GM19463 (cell line): ENCODE measurements around the gene BAHCC1.
"Not testable (repeated sequence)": the region's sequence is repeated elsewhere in the genome, so short reads cannot be mapped to it uniquely, and the experiment has no call there.

Experiments used
- ATAC-seq: cut with Tn5 transposase; IDR thresholded peaks from one replicate; pipeline ENCODE4 v1.9.1; 2021; ENCODE audit warnings: mild to moderate bottlenecking, moderate library complexity; ENCODE audit not compliant: unreplicated experiment

Gene BAHCC1

DNA sequence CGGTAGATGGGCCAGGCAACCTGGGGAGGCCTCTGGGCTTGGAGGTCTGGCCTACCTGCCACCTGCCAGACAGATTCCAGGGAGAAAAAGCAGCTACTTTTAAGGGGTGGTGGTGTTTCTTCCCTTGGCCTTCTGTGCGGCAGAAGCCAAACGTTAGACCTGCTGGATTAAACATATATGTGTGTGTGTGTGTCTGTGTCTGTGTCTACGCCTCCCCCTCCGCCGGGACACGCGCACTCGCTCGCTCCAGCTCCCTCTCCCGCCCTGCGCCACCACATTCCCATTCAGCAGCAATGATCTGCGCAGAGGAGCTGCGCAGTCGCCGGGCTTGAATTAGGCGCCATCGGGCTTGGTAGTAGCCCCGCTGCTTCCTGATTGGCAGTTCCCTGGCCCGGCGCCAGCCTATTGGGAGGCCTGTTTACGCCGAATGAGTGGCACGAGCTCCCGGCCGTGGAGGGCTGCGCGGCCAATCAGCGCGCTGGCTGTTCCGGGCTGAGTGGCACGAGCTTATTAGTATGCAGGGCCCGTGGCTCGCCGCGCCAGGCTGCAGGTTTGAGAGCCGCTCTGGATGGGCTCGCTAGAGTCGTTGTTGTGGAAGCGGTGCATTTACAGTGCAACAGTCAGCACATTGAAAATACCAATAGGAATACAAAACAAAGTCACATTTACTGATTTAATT, at the start of gene BAHCC1:
Gene BAHCC1 (plus strand): TSS at position 537 of the 679 bp plus-strand sequence. CDS start 4,283 bp downstream, outside the sequence.
- no peak for ATAC-seq

DNA sequence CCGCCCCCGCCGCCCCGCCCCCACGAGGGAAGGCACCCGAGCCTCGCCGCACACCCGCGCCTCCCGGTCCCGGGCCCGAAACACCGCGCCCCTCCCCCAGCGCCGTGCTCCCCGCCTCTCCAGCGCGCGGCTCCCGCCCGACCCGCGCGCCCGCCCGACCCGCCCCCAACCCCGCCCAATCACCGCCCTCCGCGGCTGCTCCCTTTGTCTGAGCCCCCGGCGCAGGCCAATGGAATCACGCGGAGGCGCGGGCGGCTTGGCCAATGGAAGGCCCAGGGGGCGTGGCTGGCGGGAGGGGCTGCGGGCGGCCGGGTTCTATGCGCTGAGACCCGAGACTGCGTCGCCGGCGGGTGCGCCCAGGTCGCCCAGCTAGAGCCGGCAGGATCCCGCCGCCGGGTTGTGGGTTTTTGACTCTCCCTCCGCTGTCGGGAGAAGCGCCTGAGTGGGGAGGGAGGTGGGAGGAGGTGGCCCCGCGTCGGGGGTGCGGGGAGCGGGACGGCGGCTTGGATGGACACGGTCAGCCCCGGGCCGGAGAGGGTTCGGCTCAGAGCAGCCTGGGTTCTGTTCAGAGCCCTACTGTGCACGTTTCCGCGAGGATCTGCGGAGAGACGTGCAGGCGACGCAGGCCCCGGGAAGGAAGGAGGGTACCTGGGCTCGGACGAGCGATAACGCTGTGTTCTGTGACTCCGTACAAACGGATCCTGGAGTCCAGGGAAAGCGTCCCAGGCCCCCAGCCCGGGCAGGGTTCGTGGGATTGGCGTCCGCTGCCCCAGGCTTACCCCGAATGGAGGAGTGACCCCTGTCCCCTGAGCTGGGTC, 49.0 kb upstream of the BAHCC1 start:
- ATAC-seq: peak; percentile 85

DNA sequence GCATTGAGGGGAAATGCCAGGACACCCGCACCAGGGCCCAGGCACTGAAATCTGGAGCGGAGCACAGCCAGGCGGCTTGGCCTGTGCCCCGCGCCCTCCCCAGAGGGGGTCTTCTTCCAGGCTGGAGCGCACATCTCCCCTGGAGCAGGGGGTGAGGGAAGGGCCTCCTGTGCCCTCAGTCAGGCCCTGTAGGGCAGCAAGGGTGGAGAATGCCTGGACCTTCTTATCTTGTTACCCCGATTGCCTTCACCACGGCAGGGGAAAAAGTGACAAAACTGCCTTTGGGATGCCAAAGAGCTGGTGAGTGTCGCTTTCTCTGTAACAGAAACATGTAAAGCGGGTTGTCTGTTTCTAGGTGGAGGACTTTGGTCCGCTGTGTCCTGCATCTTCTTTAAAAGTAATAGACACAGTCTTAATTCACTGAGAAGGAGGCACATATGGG, 48.3 kb upstream of the BAHCC1 start:
- ATAC-seq: no peak

DNA sequence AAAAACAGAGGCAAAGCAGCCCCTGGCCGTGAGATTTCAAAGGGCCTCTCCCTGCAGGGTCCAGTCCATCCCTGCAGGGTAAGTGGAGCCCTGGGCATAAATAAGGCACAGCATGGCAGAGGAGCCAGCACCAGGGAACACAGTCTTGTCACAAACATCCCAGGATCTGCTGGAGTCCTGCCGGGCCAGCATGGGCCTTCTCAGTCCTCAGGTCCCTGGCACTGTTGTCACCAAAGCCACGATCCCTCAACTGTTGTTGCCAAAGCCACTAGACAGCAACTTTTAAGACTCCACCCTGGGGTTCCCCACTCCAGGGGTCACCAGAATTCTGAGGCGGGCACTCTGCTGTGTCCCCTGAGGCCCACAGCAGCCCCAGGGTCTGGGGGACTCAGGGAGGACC, 47.8 kb upstream of the BAHCC1 start:
- ATAC-seq: no peak

DNA sequence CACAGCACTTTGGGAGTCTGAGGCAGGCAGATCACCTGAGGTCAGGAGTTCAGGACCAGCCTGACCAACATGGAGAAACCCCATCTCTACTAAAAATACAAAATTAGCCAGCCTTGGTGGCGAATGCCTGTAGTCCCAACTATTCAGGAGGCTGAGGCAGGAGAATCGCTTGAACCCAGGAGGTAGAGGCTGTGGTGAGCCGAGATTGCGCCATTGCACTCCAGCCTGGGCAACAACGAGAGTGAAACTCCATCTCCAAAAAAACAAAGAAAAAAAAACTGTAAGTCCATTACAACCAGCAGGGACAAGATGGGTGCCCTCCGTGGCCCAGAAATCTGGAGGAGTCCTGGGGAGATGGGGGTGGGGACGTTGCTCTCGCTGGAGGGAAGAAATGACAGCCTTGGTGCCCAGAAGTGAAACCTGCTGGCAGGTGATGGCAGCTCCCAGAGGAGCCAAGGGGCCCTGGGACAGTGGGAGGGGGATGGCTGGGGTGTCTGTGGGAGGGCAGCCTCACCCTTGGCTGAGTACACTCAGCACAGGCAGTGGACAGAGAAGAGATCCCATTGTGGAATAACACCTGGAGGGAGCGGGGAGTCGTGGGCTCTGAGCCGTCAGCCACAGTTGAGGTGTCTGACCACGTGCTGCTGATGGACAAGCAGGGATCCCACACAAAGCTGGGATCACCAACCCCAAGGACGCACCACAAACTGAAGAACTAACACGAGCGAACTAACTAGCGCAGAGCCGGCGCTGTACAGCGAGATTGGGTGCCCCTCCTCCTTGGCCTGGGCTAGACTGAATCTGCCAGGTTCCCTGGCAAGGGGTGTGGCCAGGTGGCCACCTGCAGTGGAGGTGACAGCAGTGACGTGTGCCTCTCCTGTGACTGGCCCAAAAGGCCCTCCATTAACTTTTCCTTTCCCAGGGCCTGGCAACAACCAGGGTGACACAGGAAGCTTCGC, 46.9 kb upstream of the BAHCC1 start:
- ATAC-seq: no peak

DNA sequence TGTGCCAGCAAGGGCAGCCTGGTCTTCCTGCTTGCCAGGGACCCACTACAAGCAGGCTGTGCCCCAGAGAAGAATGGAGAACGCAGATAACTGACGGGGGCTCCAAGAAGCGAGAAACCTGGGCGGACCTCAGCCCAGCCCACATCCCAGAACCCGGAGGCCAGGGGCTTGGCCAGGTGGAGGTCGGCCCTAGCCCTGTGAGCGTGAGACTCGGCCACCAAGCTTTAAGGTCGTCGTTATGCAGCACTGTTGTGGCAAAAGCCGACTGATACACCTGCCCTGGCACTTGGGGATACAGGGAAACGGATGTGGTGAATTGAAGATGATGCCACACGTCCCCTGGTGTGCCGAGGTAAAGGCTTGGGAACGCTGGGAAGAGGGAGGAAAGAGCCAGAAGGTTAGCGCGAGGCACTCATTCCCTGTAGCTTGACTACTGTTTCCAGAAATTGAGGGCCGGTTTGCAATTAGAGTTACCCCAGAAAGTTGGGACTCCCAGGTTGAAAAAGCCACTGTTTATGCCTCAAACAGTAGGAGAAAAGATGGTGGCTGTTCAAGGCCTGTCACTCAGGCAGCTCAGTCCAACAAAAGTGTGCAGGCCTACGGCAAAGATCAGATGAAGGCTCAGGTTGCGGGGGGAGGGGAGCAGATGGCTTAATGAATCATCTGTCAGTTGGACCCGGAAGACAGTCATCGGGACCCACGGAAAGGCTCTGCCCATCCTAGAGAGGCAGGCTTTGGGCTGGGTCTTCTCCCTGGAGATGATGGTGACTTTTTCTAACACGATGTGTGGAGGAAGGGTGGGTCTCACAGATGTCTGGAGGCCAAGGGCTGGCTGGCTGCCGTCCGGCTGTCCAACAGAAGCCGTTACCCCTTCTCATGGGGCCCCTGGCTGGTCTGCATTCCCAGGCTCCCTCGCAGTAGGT, 45.6 kb upstream of the BAHCC1 start:
- no peak for ATAC-seq

DNA sequence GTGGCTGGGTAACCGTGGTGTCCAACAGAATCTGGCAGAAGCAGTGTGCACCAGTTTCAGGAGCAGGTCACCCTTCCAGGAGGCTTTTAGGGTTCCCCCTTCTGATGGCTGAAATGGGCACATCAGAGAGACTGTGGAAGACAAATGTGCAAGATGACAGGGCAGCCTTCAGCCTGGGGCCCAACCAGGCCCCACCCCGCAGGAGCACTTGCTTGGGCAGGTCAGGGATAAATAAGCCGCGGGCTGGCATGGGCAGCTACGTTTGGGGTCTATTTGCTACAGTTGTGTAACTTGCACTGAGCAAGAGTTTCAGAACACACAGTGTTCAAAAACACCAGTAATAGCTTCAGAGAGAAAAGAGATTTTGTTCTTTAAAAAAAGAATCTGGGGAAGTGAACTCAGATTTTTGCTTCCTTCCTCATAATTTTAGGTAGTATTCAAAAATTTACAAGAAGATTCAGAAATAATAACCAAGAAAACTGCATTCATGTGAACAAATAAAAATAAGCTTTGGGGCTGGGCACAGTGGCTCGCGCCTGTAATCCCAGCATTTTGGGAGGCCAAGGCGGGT, 44.9 kb upstream of the BAHCC1 start:
- ATAC-seq: no peak

DNA sequence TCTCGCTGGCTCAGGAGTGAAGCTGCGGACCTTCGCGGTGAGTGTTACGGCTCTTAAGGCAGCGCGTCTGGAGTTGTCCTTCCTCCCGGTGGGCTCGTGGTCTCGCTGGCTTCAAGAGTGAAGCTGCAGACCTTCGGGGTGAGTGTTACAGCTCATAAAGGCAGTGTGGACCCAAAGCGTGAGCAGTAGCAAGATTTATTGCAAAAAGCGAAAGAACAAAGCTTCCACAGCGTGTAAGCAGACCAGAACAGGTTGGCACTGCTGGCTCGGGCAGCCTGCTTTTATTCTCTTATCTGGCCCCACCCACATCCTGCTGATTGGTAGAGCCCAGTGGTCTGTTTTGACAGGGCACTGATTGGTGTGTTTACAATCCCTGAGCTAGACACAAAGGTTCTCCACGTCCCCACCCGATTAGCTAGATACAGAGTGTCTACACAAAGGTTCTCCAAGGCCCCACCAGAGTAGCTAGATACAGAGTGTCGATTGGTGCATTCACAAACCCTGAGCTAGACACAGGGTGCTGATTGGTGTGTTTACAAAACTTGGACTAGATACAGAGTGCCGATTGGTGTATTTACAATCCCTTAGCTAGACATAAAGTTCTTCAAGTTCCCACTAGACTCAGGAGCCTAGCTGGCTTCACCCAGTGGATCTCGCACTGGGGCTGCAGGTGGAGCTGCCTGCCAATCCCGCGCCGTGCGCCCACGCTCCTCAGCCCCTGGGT, 43.8 kb upstream of the BAHCC1 start:
- not testable (repeated sequence) for ATAC-seq

DNA sequence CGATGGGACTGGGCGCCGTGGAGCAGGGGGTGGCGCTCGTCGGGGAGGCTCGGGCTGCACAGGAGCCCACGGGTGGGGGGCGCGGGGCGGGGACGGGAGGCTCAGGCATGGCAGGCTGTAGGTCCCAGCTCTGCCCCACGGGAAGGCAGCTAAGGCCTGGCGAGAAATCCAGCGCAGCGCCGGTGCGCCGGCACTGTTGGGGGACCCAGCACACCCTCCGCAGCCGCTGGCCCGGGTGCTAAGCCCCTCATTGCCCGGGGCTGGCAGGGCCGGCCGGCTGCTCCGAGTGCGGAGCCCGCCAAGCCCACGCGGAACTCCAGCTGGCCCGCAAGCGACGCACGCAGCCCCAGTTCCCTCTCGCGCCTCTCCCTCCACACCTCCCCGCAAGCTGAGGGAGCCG, 43.2 kb upstream of the BAHCC1 start:
- not testable (repeated sequence) for ATAC-seq

DNA sequence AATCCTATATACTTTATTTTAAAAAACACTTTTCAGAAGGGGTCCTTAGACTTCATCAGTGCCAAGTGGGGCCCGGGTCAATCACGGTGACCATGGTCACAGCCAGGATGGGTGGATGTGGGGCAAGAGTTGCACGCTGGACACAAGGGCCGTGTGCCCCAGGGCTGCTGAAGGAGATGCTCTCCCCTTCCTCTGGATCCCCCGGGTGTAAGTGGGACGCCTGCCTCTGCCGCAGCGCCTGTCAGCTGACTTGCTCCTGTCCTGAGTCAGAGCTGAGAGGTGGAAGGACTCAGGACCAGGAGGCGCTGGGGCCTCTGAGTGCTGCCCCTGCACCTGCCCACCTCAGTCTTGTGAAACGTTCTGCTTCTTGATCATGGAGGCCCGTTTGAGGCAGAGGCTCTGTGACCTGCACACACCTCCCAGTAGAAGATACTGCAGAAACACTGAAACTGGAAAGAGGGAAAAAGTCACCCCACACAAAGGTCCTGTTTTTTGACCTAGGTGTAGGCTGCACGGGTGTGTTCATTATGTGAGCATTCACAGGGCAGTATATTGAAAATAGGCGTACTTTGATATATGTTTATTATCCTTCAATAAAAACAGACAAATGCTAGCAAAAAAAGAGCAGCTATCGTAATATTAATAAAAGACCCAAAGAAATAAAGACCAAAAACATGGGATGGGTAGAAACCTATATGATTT, 40.9 kb upstream of the BAHCC1 start:
- ATAC-seq: no peak

DNA sequence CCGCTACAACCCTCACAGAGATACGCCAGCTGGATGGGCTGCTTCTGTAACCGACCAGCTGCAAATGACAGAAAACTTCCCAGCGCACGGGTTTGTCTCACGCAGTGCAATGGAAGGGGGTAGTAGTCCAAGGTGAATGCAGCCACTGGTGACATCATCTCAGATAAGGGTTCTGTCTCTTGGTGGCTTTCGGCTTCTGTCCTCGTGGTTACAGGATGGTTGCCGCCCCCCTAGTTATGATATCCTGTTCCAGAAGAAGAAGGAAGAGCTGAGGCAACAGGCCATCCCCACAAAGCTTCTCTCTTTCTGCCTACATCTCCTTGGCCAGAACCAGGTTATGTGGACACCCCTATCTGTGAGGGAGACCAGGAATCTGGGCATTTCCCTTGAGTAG, 40.3 kb upstream of the BAHCC1 start:
- no peak for ATAC-seq

DNA sequence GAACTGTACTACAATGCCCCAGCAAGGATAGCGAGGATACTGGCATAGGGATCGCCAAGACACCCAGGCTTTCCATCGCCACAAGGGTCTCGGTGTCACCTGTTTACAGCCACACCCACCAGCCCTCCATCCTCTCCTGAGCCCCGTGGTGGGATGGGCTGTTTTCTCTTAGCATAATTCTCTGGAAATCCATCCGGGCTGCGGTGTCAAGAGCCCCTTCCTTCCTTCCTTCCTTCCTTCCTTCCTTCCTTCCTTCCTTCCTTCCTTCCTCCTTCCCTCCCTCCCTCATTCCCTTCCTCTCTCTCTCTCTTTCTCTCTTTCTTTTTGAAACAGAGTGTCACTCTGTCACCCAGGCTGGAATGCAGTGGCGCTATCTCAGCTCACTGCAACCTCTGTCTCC, 36.0 kb upstream of the BAHCC1 start:
- ATAC-seq: no peak

DNA sequence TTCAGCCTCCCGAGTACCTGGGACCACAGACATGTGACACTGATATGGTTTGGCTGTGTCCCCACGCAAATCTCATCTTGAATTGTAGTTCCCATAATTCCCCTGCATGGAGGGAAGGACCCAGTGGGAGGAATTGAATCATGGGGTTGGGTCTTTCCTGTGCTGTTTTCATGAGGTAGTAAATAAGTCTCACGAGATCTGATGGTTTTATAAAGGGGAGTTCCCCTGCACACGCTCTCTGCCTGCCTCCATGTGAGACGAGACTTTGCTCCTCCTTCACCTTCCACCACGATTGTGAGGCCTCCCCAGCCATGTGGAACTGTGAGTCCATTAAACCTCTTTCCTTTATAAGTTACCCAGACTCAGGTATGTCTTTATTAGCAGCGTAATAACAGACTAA, 33.3 kb upstream of the BAHCC1 start:
- not testable (repeated sequence) for ATAC-seq

DNA sequence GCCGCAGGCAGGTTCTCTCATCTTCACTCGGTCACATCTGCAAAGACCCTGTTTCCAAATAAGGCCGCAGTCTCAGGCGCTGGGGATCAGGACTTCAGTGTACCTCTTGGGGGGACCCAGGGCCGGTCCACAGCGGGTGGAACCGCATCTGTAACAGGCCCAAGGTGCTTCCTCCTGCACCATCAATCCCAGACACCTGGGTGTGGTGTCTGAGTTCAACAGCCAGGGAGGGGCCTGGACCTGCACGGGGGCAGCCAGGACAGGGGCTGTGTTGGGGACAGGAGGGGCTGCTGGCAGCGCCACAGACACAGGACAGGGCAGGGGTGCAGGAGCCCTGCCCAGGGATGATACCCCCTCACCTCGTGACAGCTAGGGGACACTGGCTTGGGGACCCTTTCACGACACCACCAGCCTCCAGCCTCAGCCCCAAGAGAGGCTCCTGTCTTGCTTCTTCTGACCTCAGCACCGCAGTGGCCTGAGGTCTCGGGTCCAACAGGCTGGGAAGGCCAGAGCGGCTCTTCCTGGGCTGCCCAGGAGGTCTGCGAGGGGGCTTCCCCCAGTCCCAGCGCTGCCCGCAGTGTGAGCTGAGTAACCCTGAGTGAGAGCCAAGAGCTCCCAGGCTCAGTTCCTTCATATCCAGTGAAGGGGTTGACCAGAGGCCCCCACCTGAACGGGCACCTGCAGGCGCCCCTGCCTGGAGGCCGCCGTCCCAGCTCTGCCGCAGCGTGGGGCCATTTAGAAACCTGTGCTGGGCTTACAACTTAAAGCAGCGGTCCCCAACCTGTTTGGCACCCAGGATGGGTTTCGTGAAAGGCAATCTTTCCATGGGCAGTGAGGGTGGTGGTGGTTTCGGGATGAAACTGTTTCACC, 30.7 kb upstream of the BAHCC1 start:
- no peak for ATAC-seq

DNA sequence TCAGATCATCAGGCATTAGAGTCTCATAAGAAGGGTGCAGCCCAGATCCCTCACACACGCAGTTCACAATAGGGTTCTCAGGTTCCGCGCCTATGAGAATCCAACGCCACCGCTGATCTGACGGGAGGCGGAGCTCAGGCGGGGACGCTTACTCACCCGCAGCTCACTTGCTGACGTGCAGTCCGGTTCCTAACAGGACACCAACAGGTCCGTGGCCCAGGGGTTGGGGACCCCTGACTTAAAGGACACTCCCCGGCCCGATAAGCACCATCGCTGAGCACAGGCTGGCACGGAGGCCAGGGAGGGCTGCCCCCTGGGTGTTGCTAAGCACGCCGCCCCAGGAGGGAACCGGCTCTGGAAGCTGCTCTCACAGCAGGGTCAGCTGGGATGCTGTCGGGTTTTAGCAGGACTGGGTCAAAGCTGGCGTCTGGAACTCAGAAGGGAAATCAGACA, 30.1 kb upstream of the BAHCC1 start:
- no peak for ATAC-seq

DNA sequence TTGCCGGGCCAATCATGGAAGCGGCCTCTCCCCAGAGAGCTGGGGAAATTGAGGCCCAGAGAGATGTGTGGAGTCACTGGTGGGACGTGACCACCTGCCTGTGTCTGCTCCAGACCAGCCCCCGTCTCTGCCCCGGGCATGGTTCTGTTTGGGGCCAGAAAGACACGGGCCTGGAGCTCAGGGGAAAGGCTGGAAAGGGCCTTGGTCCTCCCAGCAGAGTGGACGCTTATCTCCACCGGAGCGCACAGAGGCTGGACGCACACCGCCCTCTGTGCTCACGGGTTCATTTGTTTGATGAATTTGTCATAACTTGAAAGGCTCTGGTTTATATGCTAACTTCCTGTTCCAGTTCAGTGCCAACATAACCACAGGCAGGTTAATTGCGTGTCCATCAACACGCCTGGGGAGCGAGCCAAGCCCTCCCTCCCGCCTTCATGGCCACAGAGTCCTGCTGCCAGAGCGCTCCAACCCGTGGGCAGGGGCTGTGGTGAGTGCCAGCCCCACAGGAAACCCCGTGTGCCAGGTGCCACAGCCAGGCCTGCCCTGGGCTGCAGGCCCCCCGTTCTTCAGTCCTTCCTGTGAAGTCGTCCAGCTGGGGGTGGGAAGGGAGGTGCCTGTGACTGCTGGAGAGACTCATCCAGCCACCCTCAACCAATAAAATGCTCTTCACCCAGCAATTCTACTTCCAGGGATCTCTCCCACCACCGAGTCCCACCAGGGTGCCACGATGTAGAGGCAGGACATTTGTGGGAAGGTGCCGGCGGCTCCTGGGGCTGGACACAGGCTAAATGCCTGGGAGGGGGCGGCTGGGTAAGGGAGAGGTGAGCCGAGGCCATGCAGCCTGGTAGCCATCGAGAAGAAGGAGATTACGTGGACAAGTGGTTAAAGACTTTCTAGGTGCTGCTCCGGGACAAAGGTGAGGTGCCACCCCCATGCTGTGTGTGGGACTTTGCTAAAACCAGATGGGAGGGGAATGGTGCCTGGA, 29.4 kb upstream of the BAHCC1 start:
- ATAC-seq: no peak
